MM.1S (cell line): Measurements from ENCODE around the gene GALR3.

Source experiments
- CTCF ChIP-seq: fragments of 300-600 bp; sonication (generic); IDR thresholded peaks from 2 replicates; pipeline ENCODE4 v1.5.1; 2016; ENCODE audit warnings: antibody characterized with exemption, low read length, mixed read lengths
- EZH2phosphoT487 ChIP-seq: fragments of 300-600 bp; sonication (generic); IDR thresholded peaks from 2 replicates; pipeline ENCODE4 v1.6.1; 2018; ENCODE audit warnings: antibody characterized with exemption, low read length

GRCh38 chr22:37832022-37832857, 9.1 kb downstream of the GALR3 start:
- TF ChIP-seq CTCF: no peak
- no peak for TF ChIP-seq EZH2phosphoT487
